Mucosa of descending colon (tissue), 3 donors: Measurements from ENCODE around the gene SLC6A13. TPM values are rescaled to one million over a fixed set of nuclear protein-coding genes. Genes with fewer than 3 reads are reported as not detected.
"Not testable (repeated sequence)": the region's sequence is repeated elsewhere in the genome, so short reads cannot be mapped to it uniquely, and the experiment has no call there.

Experiments
- ATAC-seq: fragments of 200-7000 bp; cut with Tn5 transposase; one replicate; pipeline ENCODE4 v1.9.1; 2020; ENCODE audit warnings: mild to moderate bottlenecking, moderate library complexity
- DNase-seq, 3 donors: peaks; one replicate each; pipeline ENCODE4 v3.0.0-alpha.2; 2020
- H3K36me3 ChIP-seq: fragments of 200-600 bp; one replicate; pipeline ENCODE4 v1.8.0; 2021; ENCODE audit warnings: low read depth, mild to moderate bottlenecking
- H3K4me1 ChIP-seq: fragments of 200-600 bp; one replicate; pipeline ENCODE4 v1.8.0; 2021; ENCODE audit warnings: low read depth, mild to moderate bottlenecking
- H3K4me3 ChIP-seq: fragments of 200-600 bp; one replicate; pipeline ENCODE4 v1.8.0; 2021; ENCODE audit warnings: mild to moderate bottlenecking
- H3K9me3 ChIP-seq: fragments of 200-600 bp; one replicate; pipeline ENCODE4 v1.8.0; 2021; ENCODE audit warnings: mild to moderate bottlenecking
- intact Hi-C, 2 donors: fragments of 100-400 bp; cut with DNase I in 1 of 2; cut with micrococcal nuclease in 1 of 2; formaldehyde crosslinking; loops; one replicate each; pipeline versions ENCODE4 v1.11.0 to v1.11.1; 2022; cut with DNase I, micrococcal nuclease
- total RNA-seq, 3 donors: library from RNA; stranded (reverse); fragmentation: NEBNext Ultra II Directional in 2 of 3; extraction: Animal tissue kit (Norgen Biotek cat#: 25700) in 2 of 3; gene quantifications; one replicate each; pipeline versions ENCODE4 v1.2.1 to v1.2.4, GENCODE V29; 2021 to 2023
- TF ChIP-seq, protein P1 (sequence below): fragments of 200-600 bp; IDR thresholded peaks from one replicate; pipeline ENCODE4 v1.8.0; 2022; ENCODE audit warnings: antibody characterized with exemption, mild to moderate bottlenecking
- donor health status: DM: no; HTN: no; CAD: no; lungs with moderate emphysema.
- donor health status: DM: no; HTN: no; CAD: no.
- donor health status: DM: no; HTN: yes; CAD: no.

Gene SLC6A13
- total RNA-seq, 3 donors from 2014 or later, result not detected

DNA sequence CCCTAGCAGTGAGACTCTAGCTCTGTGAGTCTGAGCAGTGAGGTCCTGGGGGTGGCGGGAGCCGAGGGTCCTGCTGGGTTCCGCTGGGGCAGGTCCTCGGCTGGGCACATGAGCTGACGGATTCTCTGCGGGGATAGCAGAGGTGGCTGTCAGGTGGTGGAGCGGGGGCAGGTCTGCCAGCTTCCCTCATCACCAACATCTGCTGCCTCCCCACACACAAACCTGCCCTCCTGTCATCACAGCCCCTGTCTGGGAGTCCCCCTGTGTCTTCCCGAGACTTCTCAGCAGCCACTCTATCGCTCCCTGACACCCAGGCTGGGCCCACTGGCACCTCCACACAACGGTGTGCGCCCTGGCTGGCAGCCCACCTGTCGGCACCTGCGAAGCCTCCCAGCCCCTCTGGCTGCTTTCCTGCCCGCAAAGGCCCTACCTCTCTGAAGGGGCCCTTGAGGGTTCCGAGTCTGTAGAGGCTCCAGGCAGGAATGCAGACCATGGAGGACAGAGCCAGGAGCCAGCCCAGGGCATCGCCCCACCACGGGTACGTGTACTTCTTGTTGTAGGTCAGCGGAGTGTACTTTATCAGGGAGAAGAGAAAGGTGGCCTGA is 41.6 kb downstream of the SLC6A13 start:
- no peaks in the 10 kb centered on the region for H3K4me1 ChIP-seq
- no peak overlapping the region for H3K4me3 ChIP-seq
- no peaks in the 10 kb centered on the region for H3K36me3 ChIP-seq
- ATAC-seq (no peak), DNase-seq (no peak)
- TF ChIP-seq, protein P1, sequence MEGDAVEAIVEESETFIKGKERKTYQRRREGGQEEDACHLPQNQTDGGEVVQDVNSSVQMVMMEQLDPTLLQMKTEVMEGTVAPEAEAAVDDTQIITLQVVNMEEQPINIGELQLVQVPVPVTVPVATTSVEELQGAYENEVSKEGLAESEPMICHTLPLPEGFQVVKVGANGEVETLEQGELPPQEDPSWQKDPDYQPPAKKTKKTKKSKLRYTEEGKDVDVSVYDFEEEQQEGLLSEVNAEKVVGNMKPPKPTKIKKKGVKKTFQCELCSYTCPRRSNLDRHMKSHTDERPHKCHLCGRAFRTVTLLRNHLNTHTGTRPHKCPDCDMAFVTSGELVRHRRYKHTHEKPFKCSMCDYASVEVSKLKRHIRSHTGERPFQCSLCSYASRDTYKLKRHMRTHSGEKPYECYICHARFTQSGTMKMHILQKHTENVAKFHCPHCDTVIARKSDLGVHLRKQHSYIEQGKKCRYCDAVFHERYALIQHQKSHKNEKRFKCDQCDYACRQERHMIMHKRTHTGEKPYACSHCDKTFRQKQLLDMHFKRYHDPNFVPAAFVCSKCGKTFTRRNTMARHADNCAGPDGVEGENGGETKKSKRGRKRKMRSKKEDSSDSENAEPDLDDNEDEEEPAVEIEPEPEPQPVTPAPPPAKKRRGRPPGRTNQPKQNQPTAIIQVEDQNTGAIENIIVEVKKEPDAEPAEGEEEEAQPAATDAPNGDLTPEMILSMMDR, result no peak
- H3K9me3 ChIP-seq, result no peaks in the 10 kb centered on the region
- intact Hi-C loops, result no loop called here

DNA sequence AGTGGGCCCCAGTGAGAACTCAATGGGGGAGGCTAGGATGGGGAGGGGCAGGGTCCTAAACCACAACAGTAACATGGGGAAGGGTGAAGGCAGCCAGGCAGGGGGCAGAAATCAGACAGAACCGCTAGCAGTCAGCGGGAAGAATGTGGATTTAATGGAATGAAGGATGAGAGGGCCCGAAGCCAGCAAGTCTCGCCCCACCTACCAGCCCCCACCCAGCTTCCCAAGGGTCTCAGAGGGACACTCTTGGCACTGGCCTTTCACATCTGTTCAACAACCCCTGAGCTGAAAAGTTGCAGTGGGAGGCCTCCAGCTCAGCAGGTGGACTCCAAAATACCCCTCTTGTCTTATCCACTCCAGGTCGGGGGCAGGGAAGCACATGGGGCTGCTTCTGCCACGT is 42.1 kb downstream of the SLC6A13 start:
- no peak for ATAC-seq
- no peaks in the 10 kb centered on the region for H3K4me1 ChIP-seq
- H3K9me3 ChIP-seq, result no peaks in the 10 kb centered on the region
- intact Hi-C loops, result no loop called here
- H3K4me3 ChIP-seq, result no peak overlapping the region
- no peak for DNase-seq
- no peaks in the 10 kb centered on the region for H3K36me3 ChIP-seq
- TF ChIP-seq, protein P1, result no peak

DNA sequence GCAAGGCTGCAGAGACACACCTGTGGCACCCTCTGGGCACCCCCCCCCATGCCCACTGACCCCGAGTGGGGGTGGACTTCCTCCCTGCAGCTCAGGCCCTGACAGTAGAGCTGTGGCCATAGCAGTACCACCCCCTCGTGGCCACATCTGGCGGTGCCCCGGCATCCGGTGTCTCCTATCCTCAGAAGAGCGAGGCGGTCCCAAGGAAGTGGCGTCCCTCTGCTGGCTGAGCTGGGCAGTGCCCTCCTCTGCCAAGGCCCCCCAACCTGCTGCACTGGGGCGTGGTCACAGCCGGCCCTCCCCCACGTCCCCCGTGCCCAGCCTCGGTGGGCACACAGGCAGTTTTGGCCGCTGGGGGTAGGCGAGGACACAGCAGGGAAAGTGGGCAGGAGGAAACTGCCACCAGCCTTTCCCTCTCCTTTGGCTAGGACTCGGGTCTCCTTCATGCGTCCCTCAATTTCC is 42.7 kb downstream of the SLC6A13 start:
- Histone ChIP-seq H3K36me3 (no peaks in the 10 kb centered on the region), H3K4me1 (no peaks in the 10 kb centered on the region), H3K4me3 (no peak overlapping the region), H3K9me3 (no peaks in the 10 kb centered on the region)
- intact Hi-C loops, result no loop called here
- TF ChIP-seq, protein P1, result peak; percentile 62
- ATAC-seq, result peak; percentile 97
- DNase-seq, result peak; percentile 74 to 81 (median 81)

DNA sequence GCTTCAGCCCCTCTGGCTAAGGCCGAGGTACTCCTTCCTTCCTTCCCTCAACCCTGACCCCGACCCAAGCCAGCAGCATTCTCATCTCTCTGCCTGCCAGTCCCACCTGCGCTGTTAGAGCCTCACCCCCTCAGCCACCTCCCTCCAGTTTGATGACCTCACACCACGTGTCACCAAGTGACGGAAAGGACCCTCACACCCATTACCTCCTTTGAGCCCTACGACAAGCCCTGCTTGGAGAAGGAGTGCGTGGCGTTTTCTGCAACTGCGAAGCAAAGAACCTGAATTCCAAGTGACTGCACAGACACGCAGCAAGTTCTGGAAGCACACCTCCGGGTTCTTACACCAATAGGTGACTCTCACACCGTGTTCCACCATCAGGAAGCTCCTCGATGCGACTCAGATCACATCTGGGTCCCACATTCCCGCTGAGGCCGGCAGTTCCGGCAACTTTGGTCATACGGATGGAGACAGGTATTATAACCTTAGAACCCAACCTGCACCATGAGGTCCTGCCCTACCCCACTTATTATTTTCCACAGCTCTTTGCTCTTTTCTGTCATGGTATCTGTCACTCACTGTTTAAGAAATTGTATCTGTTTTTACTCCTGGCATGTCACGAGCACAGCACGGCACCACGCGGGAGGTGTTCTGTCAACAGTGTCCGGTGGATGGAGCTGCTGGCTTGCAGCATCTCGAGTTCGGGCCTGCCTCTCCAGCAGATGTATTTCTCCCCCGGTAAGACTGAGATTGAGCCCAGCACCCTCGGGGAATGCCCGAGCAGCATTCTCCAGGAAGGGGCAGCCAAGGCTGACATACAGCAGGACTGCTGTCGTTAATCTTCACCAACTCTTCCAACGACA is 43.7 kb downstream of the SLC6A13 start:
- Histone ChIP-seq H3K9me3 (no peaks in the 10 kb centered on the region), H3K4me1 (no peaks in the 10 kb centered on the region), H3K4me3 (no peak overlapping the region), H3K36me3 (no peaks in the 10 kb centered on the region)
- intact Hi-C loops, result no loop called here
- DNase-seq (no peak), ATAC-seq (no peak)
- TF ChIP-seq, protein P1, result no peak

DNA sequence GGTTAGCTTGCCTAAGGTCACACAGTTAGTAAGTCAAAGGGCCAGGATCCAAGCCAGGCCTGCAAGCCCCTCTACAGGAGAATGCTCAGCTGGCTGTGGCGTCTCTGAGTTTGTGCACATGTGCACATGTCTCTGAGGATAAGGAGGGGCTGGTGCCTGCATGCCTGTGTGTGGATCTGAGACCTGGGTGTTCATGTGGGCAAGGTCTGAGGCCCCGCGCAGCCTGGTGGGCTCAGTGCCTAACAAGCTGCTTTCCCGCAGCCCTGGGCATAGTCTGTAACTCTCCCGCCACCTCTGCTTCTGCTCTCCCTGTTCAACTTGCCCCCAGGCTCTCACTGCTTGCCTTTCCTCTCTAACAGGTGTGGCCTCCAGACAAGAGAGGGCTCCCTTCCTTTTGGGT is 44.4 kb downstream of the SLC6A13 start:
- ATAC-seq, result no peak
- Histone ChIP-seq H3K4me3 (no peak overlapping the region), H3K36me3 (no peaks in the 10 kb centered on the region), H3K9me3 (no peaks in the 10 kb centered on the region), H3K4me1 (peaks cover 7% of the 10 kb centered on the region)
- intact Hi-C loops, result no loop called here
- TF ChIP-seq, protein P1, result no peak
- DNase-seq, result no peak

DNA sequence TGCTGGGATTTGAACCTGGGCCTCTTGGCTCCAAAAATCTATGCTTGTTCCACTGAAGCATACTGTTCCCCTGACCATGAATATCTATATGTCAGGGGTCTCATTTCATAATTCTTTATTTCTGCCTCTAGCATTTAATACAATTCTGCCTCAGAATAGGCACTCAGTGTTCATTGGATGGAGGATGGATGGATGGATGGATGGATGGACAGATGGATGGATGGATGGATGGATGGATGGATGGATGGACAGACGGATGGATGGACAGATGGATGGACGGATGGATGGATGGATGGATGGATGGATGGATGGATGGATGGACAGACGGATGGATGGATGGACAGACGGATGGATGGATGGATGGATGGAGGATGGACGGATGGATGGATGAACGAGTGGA is 45.6 kb downstream of the SLC6A13 start:
- H3K36me3 ChIP-seq, ATAC-seq, H3K4me3 ChIP-seq, intact Hi-C loops, DNase-seq, H3K9me3 ChIP-seq: not testable (repeated sequence)
- H3K4me1 ChIP-seq, result peaks cover 14% of the 10 kb centered on the region
